ENCODE measurements around the gene HTT.

HTT gene

GRCh38 chr4:3239998-3240920 is 165.8 kb downstream of the HTT start:
- no peak for DNase-seq

GRCh38 chr4:3240936-3241522 is 166.5 kb downstream of the HTT start:
- no peak for DNase-seq

GRCh38 chr4:3241898-3242524 is 167.5 kb downstream of the HTT start:
- no peak for DNase-seq

GRCh38 chr4:3243136-3243780 is 168.8 kb downstream of the HTT start:
- no peak for DNase-seq

GRCh38 chr4:3244002-3244401 is 169.5 kb downstream of the HTT start:
- no peak for DNase-seq

GRCh38 chr4:3244747-3245146 is 170.3 kb downstream of the HTT start:
- DNase-seq: no peak

GRCh38 chr4:3245676-3246075 is 171.2 kb downstream of the HTT start:
- DNase-seq: no peak

- no peak for DNase-seq
These were observed 172.2 kb downstream of the HTT start for GRCh38 chr4:3246458-3247398.

GRCh38 chr4:3247399-3248177 is 173.1 kb downstream of the HTT start:
- no peak for DNase-seq

- DNase-seq: no peak
These were observed 173.6 kb downstream of the HTT start for GRCh38 chr4:3248178-3248480.

GRCh38 chr4:3248811-3249661 is 174.6 kb downstream of the HTT start, which contains the start of gene MSANTD1:
TSS of gene MSANTD1 (plus strand) at chr4:3249159. CDS start at chr4:3249223, 64 bp downstream.
- DNase-seq: no peak

GRCh38 chr4:3249711-3250437 is 175.4 kb downstream of the HTT start:
- DNase-seq: no peak

GRCh38 chr4:3250438-3250955 is 176.0 kb downstream of the HTT start:
- DNase-seq: no peak

- no peak for DNase-seq
These were observed 176.6 kb downstream of the HTT start for GRCh38 chr4:3250956-3251690.

- DNase-seq: no peak
These were observed 177.4 kb downstream of the HTT start for GRCh38 chr4:3251691-3252479.

- no peak for DNase-seq
These were observed 178.0 kb downstream of the HTT start for GRCh38 chr4:3252480-3252828.

- no peak for DNase-seq
These were observed 178.6 kb downstream of the HTT start for GRCh38 chr4:3252831-3253641.
